IMR-90 (cell line): ENCODE data around the gene RPL39. TPM values are rescaled to one million over a fixed set of nuclear protein-coding genes. Genes with fewer than 3 reads are reported as not detected.

Experiments used
- ATAC-seq: fragments of 200-7000 bp; cut with Tn5 transposase; 2 replicates; pipeline ENCODE4 v1.9.1; 2020; ENCODE audit warnings: low read depth, mild to moderate bottlenecking, moderate library complexity
- BruUV-seq: library from RNA; stranded (reverse); fragments of 400-500 nt; replicated peaks from 2 replicates; lab custom pipeline; 2021; lab: Mats Ljungman, UMichigan
- CTCF ChIA-PET: fragments of 300-600 bp; formaldehyde crosslinking; extraction: SDS; loops from one replicate; lab custom pipeline; 2021; ENCODE audit warnings: antibody characterized with exemption; lab: Yijun Ruan, JAX
- POLR2A ChIA-PET: fragments of 300-600 bp; sonication (Branson Sonifier 250); formaldehyde crosslinking; loops from one replicate; lab custom pipeline; 2022; ENCODE audit warnings: antibody characterized with exemption; ENCODE audit not compliant: unreplicated experiment; lab: Charles Lee
- DNase-seq: peaks from one replicate; pipeline ENCODE4 v3.0.0; 2013
- H2AFZ ChIP-seq: replicated peaks from 2 replicates; pipeline ENCODE3; 2013; ENCODE audit warnings: low read length, mild to moderate bottlenecking; ENCODE audit not compliant: poor library complexity
- H2AK5ac ChIP-seq: 2 replicates; pipeline ENCODE4 v1.6.1; 2013; ENCODE audit warnings: low read depth, low read length, inconsistent platforms
- H2AK9ac ChIP-seq: replicated peaks from 2 replicates; pipeline ENCODE3; 2013; ENCODE audit warnings: mild to moderate bottlenecking, low read depth, low read length, moderate library complexity; ENCODE audit not compliant: poor library complexity
- H2BK120ac ChIP-seq: 2 replicates; pipeline ENCODE4 v1.6.1; 2013; ENCODE audit warnings: low read depth, low read length, inconsistent platforms
- H2BK15ac ChIP-seq: 3 replicates; pipeline ENCODE4 v1.6.1; 2013; ENCODE audit warnings: low read depth, low read length, inconsistent platforms
- H2BK20ac ChIP-seq: 2 replicates; pipeline ENCODE4 v1.6.1; 2013; ENCODE audit warnings: low read depth, mild to moderate bottlenecking, inconsistent platforms, low read length, moderate library complexity
- H2BK5ac ChIP-seq: 2 replicates; pipeline ENCODE4 v1.6.1; 2013; ENCODE audit warnings: mild to moderate bottlenecking, low read depth, low read length, inconsistent platforms; ENCODE audit not compliant: poor library complexity, severe bottlenecking
- H3K14ac ChIP-seq: replicated peaks from 2 replicates; pipeline ENCODE4 v1.6.1; 2013; ENCODE audit warnings: low read depth, low read length, inconsistent platforms
- H3K18ac ChIP-seq: 2 replicates; pipeline ENCODE4 v1.6.1; 2013; ENCODE audit warnings: low read depth, low read length, control low read depth
- H3K23ac ChIP-seq: 2 replicates; pipeline ENCODE4 v1.6.1; 2013; ENCODE audit warnings: low read depth, low read length, inconsistent platforms
- H3K27ac ChIP-seq: 2 replicates; pipeline ENCODE4 v1.5.1; 2013; ENCODE audit warnings: mild to moderate bottlenecking, control low read depth, low read length; ENCODE audit not compliant: insufficient read depth
- H3K27me3 ChIP-seq: 2 replicates; pipeline ENCODE4 v1.6.1; 2013; ENCODE audit warnings: low read length; ENCODE audit not compliant: control insufficient read depth, insufficient read depth
- H3K36me3 ChIP-seq: 2 replicates; pipeline ENCODE4 v1.6.1; 2013; ENCODE audit warnings: low read length, mixed read lengths; ENCODE audit not compliant: control insufficient read depth, insufficient read depth
- H3K4ac ChIP-seq: 2 replicates; pipeline ENCODE4 v1.6.1; 2013; ENCODE audit warnings: low read depth, low read length, inconsistent platforms
- H3K4me1 ChIP-seq: 2 replicates; pipeline ENCODE4 v1.6.1; 2013; ENCODE audit warnings: low read length, mixed read lengths; ENCODE audit not compliant: control insufficient read depth, insufficient read depth
- H3K4me2 ChIP-seq: 2 replicates; pipeline ENCODE4 v1.6.1; 2013; ENCODE audit warnings: low read depth, mild to moderate bottlenecking, control low read depth, low read length, moderate library complexity
- H3K4me3 ChIP-seq: 2 replicates; pipeline ENCODE4 v1.5.1; 2013; ENCODE audit warnings: low read depth, mild to moderate bottlenecking, control low read depth, low read length, moderate library complexity; ENCODE audit not compliant: insufficient read depth
- H3K56ac ChIP-seq: 2 replicates; pipeline ENCODE4 v1.6.1; 2013; ENCODE audit warnings: low read length, inconsistent platforms; ENCODE audit not compliant: insufficient read depth; ENCODE audit errors: extremely low read depth
- H3K79me1 ChIP-seq, 2 experiments: 2 replicates each; pipeline ENCODE4 v1.6.1; 2013; ENCODE audit warnings: low read length in 2 of 2, inconsistent platforms in 1 of 2, low read depth in 1 of 2
- H3K9ac ChIP-seq: 2 replicates; pipeline ENCODE4 v1.6.1; 2013; ENCODE audit warnings: low read depth, low read length, control low read depth
- H3K9me1 ChIP-seq: 2 replicates; pipeline ENCODE4 v1.6.1; 2013; ENCODE audit warnings: low read length, inconsistent platforms; ENCODE audit not compliant: insufficient read depth
- H3K9me3 ChIP-seq: 2 replicates; pipeline ENCODE4 v1.6.1; 2013; ENCODE audit warnings: low read length; ENCODE audit not compliant: control insufficient read depth, insufficient read depth
- H4K20me1 ChIP-seq: 2 replicates; pipeline ENCODE4 v1.6.1; 2013; ENCODE audit warnings: low read length, inconsistent platforms; ENCODE audit not compliant: insufficient read depth
- H4K5ac ChIP-seq: 2 replicates; pipeline ENCODE4 v1.6.1; 2013; ENCODE audit warnings: mild to moderate bottlenecking, low read depth, low read length, control low read depth
- H4K8ac ChIP-seq, 2 experiments: 2 replicates each; pipeline ENCODE4 v1.6.1; 2013; ENCODE audit warnings: low read depth in 2 of 2, low read length in 2 of 2, control low read depth in 1 of 2, inconsistent platforms in 1 of 2
- H4K91ac ChIP-seq: 2 replicates; pipeline ENCODE4 v1.6.1; 2013; ENCODE audit warnings: low read depth, low read length, inconsistent platforms; ENCODE audit not compliant: insufficient read depth
- BHLHE40 ChIP-seq: fragments of 150-350 bp; IDR thresholded peaks from 2 replicates; pipeline ENCODE4 v1.6.1; 2016; ENCODE audit warnings: mild to moderate bottlenecking, low read depth, low read length
- CHD1 ChIP-seq: IDR thresholded peaks from 2 replicates; pipeline ENCODE4 v1.6.1; 2012; ENCODE audit warnings: low read depth, low read length, improper control_type of control experiment
- CTCF ChIP-seq: conservative IDR thresholded peaks from 2 replicates; pipeline ENCODE4 v1.5.1; 2012; ENCODE audit warnings: mild to moderate bottlenecking, low read depth, low read length, improper control_type of control experiment
- FOS ChIP-seq: fragments of 150-350 bp; IDR thresholded peaks from 2 replicates; pipeline ENCODE4 v1.6.1; 2016; ENCODE audit warnings: low read depth, low read length
- MXI1 ChIP-seq: IDR thresholded peaks from 2 replicates; pipeline ENCODE4 v1.6.1; 2012; ENCODE audit warnings: low read depth, mild to moderate bottlenecking, low read length, moderate library complexity, borderline replicate concordance
- RCOR1 ChIP-seq: IDR thresholded peaks from 2 replicates; pipeline ENCODE4 v1.6.1; 2012; ENCODE audit warnings: mild to moderate bottlenecking, low read length, improper control_type of control experiment; ENCODE audit not compliant: insufficient replicate concordance
- USF2 ChIP-seq: fragments of 150-350 bp; IDR thresholded peaks from 2 replicates; pipeline ENCODE4 v1.6.1; 2017; ENCODE audit warnings: mild to moderate bottlenecking, antibody characterized with exemption, low read length, low read depth
- WGBS, 2 experiments: methylation state at CpG; one replicate each; pipeline versions ENCODE4 v1.1.5 to v1.1.7; 2013; ENCODE audit warnings: missing lambda C conversion rate in 2 of 2; ENCODE audit not compliant: insufficient read length in 1 of 2; ENCODE audit errors: extremely low coverage in 2 of 2; 5-methylcytosine and 5-hydroxymethylcytosine counted together
- dilution Hi-C: fragments of 300-500 bp; cut with HindIII; formaldehyde crosslinking; loops from one replicate; pipeline ENCODE4 v1.14.3; 2018; ENCODE audit warnings: low sequenced_read_pairs; ENCODE audit not compliant: unreplicated experiment
- in situ Hi-C: fragments of 300-500 bp; cut with MboI; formaldehyde crosslinking; loops from 3 replicates; pipeline ENCODE4 v1.14.3; 2019; ENCODE audit warnings: low sequenced_read_pairs, inconsistent platforms, mixed read lengths
- intact Hi-C: fragments of 100-400 bp; cut with micrococcal nuclease; formaldehyde crosslinking; loops from 2 replicates; pipeline ENCODE4 v1.10.0; 2022
- polyA plus RNA-seq, 3 experiments: library from polyadenylated mRNA; depleted of rRNA; stranded (reverse); fragments of >200 nt; gene quantifications; 2 replicates each; pipeline ENCODE4 v1.2.3, GENCODE V29; 2012; ENCODE audit warnings: low replicate concordance in 1 of 3
- total RNA-seq: library from RNA; depleted of rRNA; stranded (reverse); fragments of >200 nt; gene quantifications from 2 replicates; pipeline ENCODE4 v1.2.3, GENCODE V29; 2012

RPL39 gene
- total and polyA plus RNA-seq, 2 of the 4 experiments (the other 2 are of a cell fraction) = 681 to 2,357 TPM

GRCh38 chrX:119762718-119763117 lies 28.7 kb downstream of the RPL39 start:
- Histone ChIP-seq H2AK9ac (no peak overlapping the region), H3K9me3 (no peaks in the 10 kb centered on the region), H4K5ac (peak overlapping the region; percentile 46), H2BK20ac (peak overlapping the region; percentile 48), H2BK15ac (no peak overlapping the region), H3K4me2 (no peak overlapping the region), H3K18ac (peak overlapping the region; percentile 60), H3K14ac (0 out of 2 replicates have a peak overlapping the region, but pooled peaks have one; percentile 45), H2BK120ac (peak overlapping the region; percentile 74), H3K9ac (no peak overlapping the region), H3K27ac (peak overlapping the region; percentile 59; the same call in 1 of the 2 replicates), H2AK5ac (peak overlapping the region; percentile 2; the same call in 1 of the 2 replicates), H4K8ac (peak overlapping the region in 1 of 2 experiments; percentile 73; a peak in 2 of 4 replicates), H3K79me1 (no peaks in the 10 kb centered on the region), H3K23ac (no peak overlapping the region), H3K56ac (no peak overlapping the region; the same call in 1 of the 2 replicates), H3K4me1 (peaks cover 6% of the 10 kb centered on the region; the same call in 1 of the 2 replicates), H3K27me3 (no peaks in the 10 kb centered on the region), H2BK5ac (peak overlapping the region; percentile 70), H3K9me1 (no peaks in the 10 kb centered on the region), H4K91ac (peak overlapping the region; percentile 39; the same call in 1 of the 2 replicates), H3K36me3 (no peaks in the 10 kb centered on the region), H4K20me1 (no peaks in the 10 kb centered on the region), H2AFZ (peak overlapping the region; percentile 78), H3K4me3 (no peak overlapping the region), H3K4ac (peak overlapping the region; percentile 50)
- ATAC-seq (peak; percentile 16), DNase-seq (no peak)
- no TSS peak for BruUV-seq
- no CpG with 5 or more reads among the region's 3 CpGs for WGBS, 2 experiments
- dilution Hi-C loops = no loop called here
- ChIA-PET POLR2A (interaction anchor here (0.7 kb wide), 1 partner anchor 209 kb away, joined by 4 read pairs; no protein-coding TSS in a partner anchor), CTCF (interaction anchor here (0.6 kb wide), 1 partner anchor 21 kb away, joined by 7 read pairs; no protein-coding TSS in a partner anchor)
- TF ChIP-seq USF2 = no peak
- no peak for TF ChIP-seq CHD1
- no peak for TF ChIP-seq BHLHE40
- no peak for TF ChIP-seq FOS
- no peak for TF ChIP-seq RCOR1
- TF ChIP-seq CTCF = no peak
- no peak for TF ChIP-seq MXI1
- intact Hi-C loops = no loop called here
- in situ Hi-C loops = no loop called here
